HG02981 (cell line): ENCODE results near the gene FEV.

Experiments used
- ATAC-seq: cut with Tn5 transposase; IDR thresholded peaks from one replicate; pipeline ENCODE4 v1.9.1; 2021; ENCODE audit warnings: mild to moderate bottlenecking, moderate library complexity; ENCODE audit not compliant: unreplicated experiment

Gene FEV

GRCh38 chr2:218993345-218994315 is 8.6 kb upstream of the FEV start, which contains the start of gene CRYBA2:
Gene CRYBA2 (minus strand): TSS chr2:218993422. CDS start chr2:218993176, 246 bp downstream.
- ATAC-seq = no peak

- ATAC-seq = no peak
Measured at GRCh38 chr2:218992703-218993344, 7.8 kb upstream of the FEV start.

GRCh38 chr2:218992196-218992595 is 7.2 kb upstream of the FEV start:
- no peak for ATAC-seq

GRCh38 chr2:218991674-218992168 is 6.7 kb upstream of the FEV start:
- no peak for ATAC-seq

- ATAC-seq = no peak
Measured at GRCh38 chr2:218990612-218991011, 5.6 kb upstream of the FEV start.

GRCh38 chr2:218990052-218990451 is 5.1 kb upstream of the FEV start:
- ATAC-seq = no peak

- no peak for ATAC-seq
Measured at GRCh38 chr2:218988650-218989049, 3.7 kb upstream of the FEV start.

- no peak for ATAC-seq
Measured at GRCh38 chr2:218988164-218988563, 3.2 kb upstream of the FEV start.

GRCh38 chr2:218986148-218986761 is 1.3 kb upstream of the FEV start:
- ATAC-seq = no peak

- no peak for ATAC-seq
Measured at GRCh38 chr2:218985325-218986091, 524 bp upstream of the FEV start.

GRCh38 chr2:218984239-218985020 is 554 bp downstream of the FEV start:
- no peak for ATAC-seq

GRCh38 chr2:218983934-218984238 is 1.1 kb downstream of the FEV start:
- no peak for ATAC-seq

GRCh38 chr2:218983263-218983933 is 1.6 kb downstream of the FEV start:
- ATAC-seq = no peak

- ATAC-seq = no peak
Measured at GRCh38 chr2:218982586-218983262, 2.3 kb downstream of the FEV start.

- ATAC-seq = no peak
Measured at GRCh38 chr2:218981881-218982585, 3.0 kb downstream of the FEV start.

GRCh38 chr2:218981390-218981880 is 3.5 kb downstream of the FEV start:
- no peak for ATAC-seq

- ATAC-seq = no peak
Measured at GRCh38 chr2:218980735-218981389, 4.1 kb downstream of the FEV start.
